Glutamatergic neuron (in vitro differentiated cells): Measurements from ENCODE around the gene INPP4B. TPM values are rescaled to one million over a fixed set of nuclear protein-coding genes. Genes with fewer than 3 reads are reported as not detected.

Source experiments
- DNase-seq: peaks from one replicate; pipeline ENCODE4 v3.0.0; 2022
- H3K27ac Mint-ChIP-seq: one replicate; pipeline ENCODE4 v1.8.0; 2020; ENCODE audit warnings: mild to moderate bottlenecking, mixed read lengths, inconsistent platforms; ENCODE audit not compliant: unreplicated experiment
- H3K27me3 Mint-ChIP-seq: one replicate; pipeline ENCODE4 v1.8.0; 2020; ENCODE audit warnings: mild to moderate bottlenecking, moderate library complexity, mixed read lengths, inconsistent platforms; ENCODE audit not compliant: unreplicated experiment
- H3K36me3 Mint-ChIP-seq: one replicate; pipeline ENCODE4 v1.8.0; 2020; ENCODE audit warnings: mild to moderate bottlenecking, mixed read lengths, inconsistent platforms; ENCODE audit not compliant: unreplicated experiment
- H3K4me1 Mint-ChIP-seq: one replicate; pipeline ENCODE4 v1.8.0; 2020; ENCODE audit warnings: mild to moderate bottlenecking, low read depth, mixed read lengths, inconsistent platforms; ENCODE audit not compliant: unreplicated experiment
- H3K4me3 Mint-ChIP-seq: one replicate; pipeline ENCODE4 v1.8.0; 2020; ENCODE audit warnings: mild to moderate bottlenecking, mixed read lengths, inconsistent platforms; ENCODE audit not compliant: unreplicated experiment
- H3K9me3 Mint-ChIP-seq: one replicate; pipeline ENCODE4 v1.8.0; 2020; ENCODE audit warnings: mild to moderate bottlenecking, moderate library complexity, mixed read lengths, inconsistent platforms; ENCODE audit not compliant: unreplicated experiment
- CTCF ChIP-seq: fragments of 200-600 bp; sonication (generic); IDR thresholded peaks from one replicate; pipeline ENCODE4 v1.5.0; 2021; ENCODE audit not compliant: partially characterized antibody, unreplicated experiment
- total RNA-seq: library from RNA; stranded (reverse); fragmentation: NEBNext Ultra II Directional; extraction: Animal tissue kit (Norgen Biotek cat#: 25700); gene quantifications from one replicate; pipeline ENCODE4 v1.2.1, GENCODE V29; 2021; ENCODE audit not compliant: unreplicated experiment

Gene INPP4B
- total RNA-seq, 1 donor from 2014 or later: 2.4 TPM

GRCh38 chr4:142112451-142112850, 733.6 kb downstream of the INPP4B start:
- Mint-ChIP-seq H3K4me3 (no peak overlapping the region), H3K27ac (no peak overlapping the region), H3K27me3 (no peaks in the 10 kb centered on the region), H3K9me3 (no peaks in the 10 kb centered on the region), H3K36me3 (no peaks in the 10 kb centered on the region), H3K4me1 (no peaks in the 10 kb centered on the region)
- no peak for DNase-seq
- no peak for TF ChIP-seq CTCF

DNA sequence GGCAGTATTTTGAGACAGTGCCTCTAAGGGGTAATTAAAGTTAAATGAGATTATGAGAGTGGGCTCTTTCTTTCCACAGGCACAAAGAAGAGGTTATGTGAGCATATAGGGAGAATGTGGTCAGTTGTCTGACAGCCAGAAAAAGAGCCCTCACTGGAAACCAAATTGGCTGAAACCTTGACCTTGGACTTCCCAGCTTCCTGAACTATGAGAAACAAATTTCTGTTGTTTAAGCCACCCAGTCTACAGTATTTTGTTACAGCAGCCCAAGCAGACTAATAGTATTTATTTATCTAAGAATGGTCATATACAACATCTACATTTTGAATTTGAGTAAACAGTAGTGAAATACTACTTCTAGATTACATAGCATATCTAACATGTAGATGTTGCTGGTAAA, 736.0 kb downstream of the INPP4B start:
- Mint-ChIP-seq H3K27me3 (no peaks in the 10 kb centered on the region), H3K27ac (no peak overlapping the region), H3K4me1 (no peaks in the 10 kb centered on the region), H3K4me3 (no peak overlapping the region), H3K9me3 (no peaks in the 10 kb centered on the region), H3K36me3 (no peaks in the 10 kb centered on the region)
- no peak for TF ChIP-seq CTCF
- DNase-seq: no peak

DNA sequence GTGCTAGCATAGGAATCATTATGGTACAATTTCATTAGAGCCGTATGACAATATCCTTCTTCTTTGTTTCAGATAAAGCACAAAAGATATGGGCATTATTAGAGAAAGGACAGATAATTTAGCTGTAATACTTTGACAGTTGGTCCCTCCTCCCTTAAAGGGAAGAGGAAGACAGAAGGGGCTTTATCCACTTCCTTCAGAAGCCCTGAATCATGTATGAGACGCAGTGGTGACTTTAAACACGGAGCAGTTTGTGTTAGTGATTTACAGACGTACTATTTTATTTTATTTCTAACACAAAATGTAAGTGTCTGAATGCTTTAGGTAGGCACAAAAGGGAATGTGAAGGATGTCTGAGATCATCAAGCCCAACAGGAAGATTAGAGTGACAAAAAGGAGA, 742.1 kb downstream of the INPP4B start:
- H3K27ac Mint-ChIP-seq: no peak overlapping the region
- no peak overlapping the region for H3K4me3 Mint-ChIP-seq
- no peak for DNase-seq
- H3K9me3 Mint-ChIP-seq: no peaks in the 10 kb centered on the region
- no peaks in the 10 kb centered on the region for H3K36me3 Mint-ChIP-seq
- H3K27me3 Mint-ChIP-seq: no peaks in the 10 kb centered on the region
- peaks cover 3% of the 10 kb centered on the region for H3K4me1 Mint-ChIP-seq
- no peak for TF ChIP-seq CTCF

DNA sequence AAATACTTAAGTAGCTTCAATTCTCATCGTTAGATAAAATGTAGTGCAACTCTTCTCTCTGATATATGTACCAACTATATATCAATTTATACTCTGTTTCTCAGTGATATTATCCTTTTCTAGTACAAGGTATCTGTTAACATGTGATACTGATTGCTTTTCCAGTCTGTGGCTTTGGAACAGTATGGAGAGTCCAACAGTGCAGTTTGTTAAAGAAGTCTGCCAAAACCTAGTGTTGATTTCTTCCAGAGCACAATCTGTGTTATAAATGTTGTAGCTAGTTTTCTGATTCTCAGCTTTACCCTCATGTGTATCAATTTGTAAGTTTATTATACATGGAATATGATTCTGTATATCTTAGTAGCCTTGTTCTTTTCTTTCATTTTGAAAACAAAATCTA, 744.7 kb downstream of the INPP4B start:
- no peak for TF ChIP-seq CTCF
- Mint-ChIP-seq H3K4me1 (peaks cover 3% of the 10 kb centered on the region), H3K9me3 (no peaks in the 10 kb centered on the region), H3K36me3 (no peaks in the 10 kb centered on the region), H3K27ac (no peak overlapping the region), H3K4me3 (no peak overlapping the region), H3K27me3 (no peaks in the 10 kb centered on the region)
- DNase-seq: no peak

GRCh38 chr4:142100941-142101340, 745.2 kb downstream of the INPP4B start:
- no peak for TF ChIP-seq CTCF
- H3K27ac Mint-ChIP-seq: no peak overlapping the region
- peaks cover 3% of the 10 kb centered on the region for H3K4me1 Mint-ChIP-seq
- H3K9me3 Mint-ChIP-seq: no peaks in the 10 kb centered on the region
- no peaks in the 10 kb centered on the region for H3K27me3 Mint-ChIP-seq
- DNase-seq: no peak
- H3K36me3 Mint-ChIP-seq: no peaks in the 10 kb centered on the region
- H3K4me3 Mint-ChIP-seq: no peak overlapping the region
